ENCODE data around the gene SH3GLB2. TPM values are rescaled to one million over a fixed set of nuclear protein-coding genes. Genes with fewer than 3 reads are reported as not detected.

SH3GLB2 gene
- total RNA-seq, 6 experiments from 2014 or later = 38.1 to 56.1 (median 42.7) TPM

DNA sequence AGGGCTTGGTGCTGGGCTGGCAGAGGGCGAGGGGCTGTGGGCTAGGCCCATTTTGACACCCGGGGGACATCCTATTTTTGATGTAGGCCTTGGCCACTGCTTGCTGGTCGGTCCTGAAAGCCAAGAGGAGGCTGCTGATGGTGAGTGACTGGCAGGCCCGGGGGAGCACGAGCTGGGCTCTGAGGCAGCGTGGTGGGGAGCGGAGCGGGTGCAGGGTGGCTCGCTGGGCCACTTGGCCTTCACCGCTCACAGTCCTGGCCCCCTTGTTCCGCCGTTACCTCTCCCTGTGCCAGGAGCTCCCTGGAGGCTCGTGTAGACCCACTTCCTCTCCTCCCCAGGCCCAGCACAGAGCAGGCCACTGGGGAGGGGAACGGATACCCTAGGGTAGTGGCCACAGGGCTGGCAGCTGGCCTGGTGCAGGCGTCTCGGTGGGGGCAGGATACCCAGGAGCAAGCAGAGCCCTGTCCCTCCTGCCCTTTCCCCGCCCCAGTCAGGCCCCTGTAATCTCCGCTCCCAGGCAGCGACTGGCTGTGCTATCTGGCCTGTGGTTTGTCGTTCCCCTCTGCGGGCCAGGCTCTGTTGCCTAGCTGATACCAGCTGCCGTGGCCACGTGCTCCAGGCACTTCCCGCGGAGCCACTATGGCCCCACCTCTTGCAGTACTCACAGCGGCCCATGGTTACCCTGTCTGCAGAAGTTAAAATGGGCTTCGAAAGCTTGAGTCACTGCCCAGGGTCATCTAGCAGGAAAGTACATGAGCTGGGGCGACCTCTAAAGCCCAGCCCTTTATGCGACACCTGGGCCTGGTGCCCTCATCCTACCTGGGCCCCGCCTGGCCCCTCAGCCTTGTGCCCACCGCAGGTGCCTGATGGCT lies 41.1 kb upstream of the SH3GLB2 start:
- H3K4me1 Mint-ChIP-seq (ENCODE audit: low read depth) = no peaks in the 10 kb centered on the region
- no peaks in the 10 kb centered on the region for H3K9me3 Mint-ChIP-seq
- H3K27me3 Mint-ChIP-seq (ENCODE audit: insufficient read depth) = no peaks in the 10 kb centered on the region
- TF ChIP-seq, protein P1, sequence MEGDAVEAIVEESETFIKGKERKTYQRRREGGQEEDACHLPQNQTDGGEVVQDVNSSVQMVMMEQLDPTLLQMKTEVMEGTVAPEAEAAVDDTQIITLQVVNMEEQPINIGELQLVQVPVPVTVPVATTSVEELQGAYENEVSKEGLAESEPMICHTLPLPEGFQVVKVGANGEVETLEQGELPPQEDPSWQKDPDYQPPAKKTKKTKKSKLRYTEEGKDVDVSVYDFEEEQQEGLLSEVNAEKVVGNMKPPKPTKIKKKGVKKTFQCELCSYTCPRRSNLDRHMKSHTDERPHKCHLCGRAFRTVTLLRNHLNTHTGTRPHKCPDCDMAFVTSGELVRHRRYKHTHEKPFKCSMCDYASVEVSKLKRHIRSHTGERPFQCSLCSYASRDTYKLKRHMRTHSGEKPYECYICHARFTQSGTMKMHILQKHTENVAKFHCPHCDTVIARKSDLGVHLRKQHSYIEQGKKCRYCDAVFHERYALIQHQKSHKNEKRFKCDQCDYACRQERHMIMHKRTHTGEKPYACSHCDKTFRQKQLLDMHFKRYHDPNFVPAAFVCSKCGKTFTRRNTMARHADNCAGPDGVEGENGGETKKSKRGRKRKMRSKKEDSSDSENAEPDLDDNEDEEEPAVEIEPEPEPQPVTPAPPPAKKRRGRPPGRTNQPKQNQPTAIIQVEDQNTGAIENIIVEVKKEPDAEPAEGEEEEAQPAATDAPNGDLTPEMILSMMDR (IDR thresholded peaks at IDR 0.05) = no peak
- no peak overlapping the region for H3K4me3 Mint-ChIP-seq
- peaks cover 8% of the 10 kb centered on the region for H3K36me3 Mint-ChIP-seq (ENCODE audit: low read depth)
- no peak overlapping the region for H3K27ac Mint-ChIP-seq
- no peak for DNase-seq

DNA sequence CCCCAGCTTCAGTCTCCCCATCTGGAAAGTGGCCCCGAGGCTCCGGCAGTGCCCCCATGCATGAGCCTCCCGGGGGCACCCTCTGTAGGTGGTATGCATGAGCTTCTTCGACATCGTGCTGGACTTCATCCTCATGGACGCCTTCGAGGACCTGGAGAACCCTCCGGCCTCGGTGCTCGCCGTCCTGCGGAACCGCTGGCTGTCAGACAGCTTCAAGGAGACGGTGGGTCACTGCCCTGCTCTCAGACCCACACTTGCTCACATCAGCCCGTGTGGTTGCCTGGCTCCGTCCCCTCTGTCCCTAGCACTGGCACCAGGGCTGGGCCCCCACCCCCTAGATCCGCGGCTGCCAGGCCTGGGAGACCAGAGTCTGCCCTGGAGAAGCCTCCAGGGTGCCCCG lies 40.0 kb upstream of the SH3GLB2 start:
- TF ChIP-seq, protein P1 (IDR thresholded peaks at IDR 0.05) = no peak
- Mint-ChIP-seq H3K27me3 (ENCODE audit: insufficient read depth) (peaks cover 1% of the 10 kb centered on the region; the same call in 1 of the 2 replicates), H3K27ac (no peak overlapping the region), H3K9me3 (no peaks in the 10 kb centered on the region), H3K4me1 (ENCODE audit: low read depth) (no peaks in the 10 kb centered on the region), H3K4me3 (no peak overlapping the region), H3K36me3 (ENCODE audit: low read depth) (peaks cover 13% of the 10 kb centered on the region)
- no peak for DNase-seq

- Mint-ChIP-seq H3K27ac (no peak overlapping the region), H3K4me1 (ENCODE audit: low read depth) (peaks cover 3% of the 10 kb centered on the region), H3K27me3 (ENCODE audit: insufficient read depth) (peaks cover 1% of the 10 kb centered on the region; the same call in 1 of the 2 replicates), H3K36me3 (ENCODE audit: low read depth) (peaks cover 13% of the 10 kb centered on the region), H3K4me3 (no peak overlapping the region), H3K9me3 (no peaks in the 10 kb centered on the region)
- TF ChIP-seq, protein P1 (IDR thresholded peaks at IDR 0.05) = no peak
- no peak for DNase-seq
These were observed 36.4 kb upstream of the SH3GLB2 start for GRCh38 chr9:129064499-129064908.

DNA sequence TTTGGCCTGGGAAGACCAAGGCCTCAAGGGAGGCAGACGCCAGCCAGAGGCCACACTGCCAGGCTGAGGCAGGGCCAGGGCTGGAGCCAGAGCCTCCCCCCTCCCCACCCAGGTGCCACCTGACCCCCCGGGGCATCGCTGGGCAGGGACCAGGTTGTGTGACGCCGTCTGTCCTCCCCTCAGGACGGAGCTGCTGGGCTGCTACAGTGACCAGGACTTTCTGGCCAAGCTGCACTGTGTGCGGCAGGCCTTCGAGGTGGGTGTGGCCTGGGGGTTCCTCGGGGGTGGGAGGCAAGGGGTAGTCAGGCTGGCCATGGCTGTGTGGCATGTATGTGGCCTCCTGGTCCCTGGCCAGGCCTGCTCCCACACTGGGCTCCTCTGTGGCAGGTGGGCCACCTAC lies 34.9 kb upstream of the SH3GLB2 start:
- Mint-ChIP-seq H3K36me3 (ENCODE audit: low read depth) (peaks cover 13% of the 10 kb centered on the region), H3K4me3 (no peak overlapping the region), H3K27ac (no peak overlapping the region), H3K4me1 (ENCODE audit: low read depth) (peaks cover 13% of the 10 kb centered on the region), H3K9me3 (no peaks in the 10 kb centered on the region), H3K27me3 (ENCODE audit: insufficient read depth) (peaks cover 1% of the 10 kb centered on the region; the same call in 1 of the 2 replicates)
- TF ChIP-seq, protein P1 (IDR thresholded peaks at IDR 0.05) = no peak
- DNase-seq = no peak

- no peak overlapping the region for H3K27ac Mint-ChIP-seq
- no peak overlapping the region for H3K4me3 Mint-ChIP-seq
- DNase-seq = no peak
- TF ChIP-seq, protein P1 (IDR thresholded peaks at IDR 0.05) = no peak
- peaks cover 13% of the 10 kb centered on the region for H3K36me3 Mint-ChIP-seq (ENCODE audit: low read depth)
- H3K27me3 Mint-ChIP-seq (ENCODE audit: insufficient read depth) = peaks cover 1% of the 10 kb centered on the region; the same call in 1 of the 2 replicates
- peaks cover 13% of the 10 kb centered on the region for H3K4me1 Mint-ChIP-seq (ENCODE audit: low read depth)
- no peaks in the 10 kb centered on the region for H3K9me3 Mint-ChIP-seq
These were observed 32.9 kb upstream of the SH3GLB2 start for GRCh38 chr9:129060991-129061390.

Measured in HFFc6 (cell line).